Umbilical cord (tissue), 2 donors: ENCODE measurements around the gene MCTP2. TPM values are rescaled to one million over a fixed set of nuclear protein-coding genes. Genes with fewer than 3 reads are reported as not detected.

Experiments used
- DNase-seq: peaks from one replicate; pipeline ENCODE4 v3.0.0-alpha.2; 2015; ENCODE audit warnings: low spot score
- total RNA-seq: library from RNA; depleted of rRNA; stranded (reverse); fragments of >200 nt; gene quantifications from one replicate; pipeline ENCODE4 v1.2.3, GENCODE V29; 2014; ENCODE audit warnings: low replicate concordance; ENCODE audit not compliant: insufficient read depth

The MCTP2 gene
- total RNA-seq, 1 donor from 2014 or later, result 122 TPM

DNA sequence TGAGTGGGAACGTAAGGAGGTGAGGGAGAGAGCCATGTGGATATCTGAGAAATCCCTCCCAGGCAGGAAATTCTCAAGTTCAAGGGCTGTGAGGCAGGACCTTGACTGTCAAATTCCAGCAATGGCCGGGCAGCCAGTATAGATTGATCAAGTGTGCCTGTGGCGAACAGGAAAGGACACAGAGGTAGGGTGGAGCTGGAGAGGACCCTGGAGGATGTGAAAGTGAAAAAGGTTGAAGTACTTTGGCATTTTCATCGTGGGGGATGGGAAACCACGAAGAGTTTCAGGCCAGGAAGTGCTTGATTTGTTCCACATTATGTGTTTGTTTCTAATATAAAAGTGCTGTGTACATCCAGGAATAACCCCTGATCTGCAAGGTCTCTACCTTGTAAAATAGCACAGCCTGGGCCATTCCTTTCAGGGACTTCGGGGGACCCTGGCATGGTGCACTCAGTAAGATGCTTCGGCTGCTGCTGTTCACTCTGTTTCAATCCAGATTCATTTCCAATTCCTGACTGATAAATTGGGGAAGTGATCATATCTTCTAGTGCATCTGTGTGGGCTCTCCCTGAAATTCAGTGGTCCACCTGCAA lies 156.6 kb downstream of the MCTP2 start:
- no peak for DNase-seq

GRCh38 chr15:94395640-94396039 lies 164.3 kb downstream of the MCTP2 start:
- DNase-seq, result peak; percentile 62

- DNase-seq, result peak; percentile 15
These were observed 166.0 kb downstream of the MCTP2 start for GRCh38 chr15:94397337-94397736.

DNA sequence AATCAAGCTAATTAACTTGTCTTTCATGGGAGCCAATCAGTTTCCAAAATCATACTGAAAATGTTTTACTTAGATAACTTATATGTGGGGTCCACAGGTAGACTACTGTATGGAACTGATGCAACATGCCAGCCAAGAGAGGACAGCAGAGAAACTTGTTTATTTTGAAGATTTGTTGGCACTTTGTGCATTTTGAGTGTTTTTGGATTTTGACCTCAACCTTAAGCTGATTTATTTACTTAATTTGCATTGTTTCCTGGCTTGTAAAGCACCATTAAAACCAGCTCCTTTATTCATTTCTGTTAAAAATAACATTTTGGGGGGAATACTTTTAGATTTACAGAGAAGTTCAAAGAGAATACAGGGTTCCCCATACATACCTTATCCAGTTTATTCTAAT lies 166.6 kb downstream of the MCTP2 start:
- DNase-seq, result no peak

DNA sequence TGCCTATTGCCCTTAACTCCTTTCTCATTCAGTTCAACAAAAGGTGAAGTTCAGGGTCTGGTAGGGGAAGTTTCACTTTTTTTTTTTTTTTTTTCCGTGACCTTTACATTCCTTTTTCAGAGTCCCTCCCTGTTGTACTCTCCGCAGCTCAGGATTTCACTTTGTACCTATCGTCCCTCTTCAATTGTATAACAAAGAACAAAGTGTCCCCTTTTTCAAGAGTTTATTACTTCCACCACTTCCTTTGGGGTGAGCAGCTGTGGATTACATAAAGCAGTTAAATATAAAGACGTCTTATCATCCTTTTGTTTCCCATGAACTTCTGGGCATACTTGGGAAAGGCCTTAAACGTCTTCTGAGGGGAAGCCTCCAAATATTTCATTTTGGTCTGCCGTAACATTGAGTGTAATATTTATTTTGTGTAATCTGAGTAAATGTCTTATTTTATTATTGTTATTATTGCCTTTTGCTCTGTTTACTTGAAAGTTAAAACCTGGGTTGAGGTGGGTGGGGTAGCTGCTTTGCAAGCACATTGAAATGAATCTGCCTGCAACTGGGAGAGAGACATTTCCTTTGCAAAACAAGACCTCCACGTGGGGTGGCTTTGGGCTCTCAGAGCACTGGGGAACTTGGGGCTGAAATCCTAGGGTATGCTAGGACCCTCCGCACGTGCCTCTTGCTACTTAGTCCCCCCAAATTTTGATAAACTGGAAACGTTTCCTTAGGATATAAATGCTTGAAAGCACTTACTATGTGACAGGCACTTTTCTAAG lies 169.4 kb downstream of the MCTP2 start:
- DNase-seq, result no peak

DNA sequence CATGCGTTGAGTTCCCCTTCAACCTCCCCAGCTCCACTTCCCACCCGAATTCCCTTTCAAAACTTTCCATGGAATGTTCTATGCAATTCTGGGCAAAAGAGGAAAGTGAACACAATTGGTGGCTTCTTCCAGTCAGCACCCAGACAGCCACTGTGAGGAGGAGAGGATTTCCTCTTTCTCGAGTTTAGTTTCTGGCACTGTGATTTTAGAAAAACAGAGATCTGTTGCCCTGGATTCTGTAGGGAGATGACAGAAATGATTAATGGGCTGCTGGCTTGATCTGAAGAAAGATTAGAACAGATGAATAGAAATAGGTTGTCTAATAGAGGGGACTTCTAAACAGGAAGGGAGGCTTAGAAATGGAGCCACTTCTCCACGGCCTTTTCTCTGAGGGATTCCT lies 172.0 kb downstream of the MCTP2 start:
- peak; percentile 56 for DNase-seq

- DNase-seq, result no peak
These were observed 173.4 kb downstream of the MCTP2 start for GRCh38 chr15:94404733-94405283.

- DNase-seq, result no peak
These were observed 179.9 kb downstream of the MCTP2 start for GRCh38 chr15:94411285-94411684.

DNA sequence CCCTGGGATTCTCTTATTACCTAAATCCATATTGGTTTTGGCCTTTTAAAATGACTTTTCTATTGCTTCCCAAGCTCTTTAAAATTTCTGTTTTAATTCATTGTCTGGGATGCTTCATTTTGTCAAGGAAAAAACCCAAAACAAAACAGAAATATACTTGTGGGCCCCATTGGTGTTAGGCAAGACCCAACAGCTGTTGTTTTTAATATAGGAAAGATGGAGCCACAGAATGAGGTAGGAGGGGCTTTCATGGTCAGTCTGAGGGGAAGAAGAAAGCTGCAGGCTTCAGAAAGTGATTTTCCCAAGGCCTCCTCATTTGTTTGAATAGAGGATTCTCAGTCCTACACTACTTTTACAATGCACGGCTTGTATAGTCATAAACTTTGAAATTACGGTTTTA lies 180.5 kb downstream of the MCTP2 start:
- no peak for DNase-seq

DNA sequence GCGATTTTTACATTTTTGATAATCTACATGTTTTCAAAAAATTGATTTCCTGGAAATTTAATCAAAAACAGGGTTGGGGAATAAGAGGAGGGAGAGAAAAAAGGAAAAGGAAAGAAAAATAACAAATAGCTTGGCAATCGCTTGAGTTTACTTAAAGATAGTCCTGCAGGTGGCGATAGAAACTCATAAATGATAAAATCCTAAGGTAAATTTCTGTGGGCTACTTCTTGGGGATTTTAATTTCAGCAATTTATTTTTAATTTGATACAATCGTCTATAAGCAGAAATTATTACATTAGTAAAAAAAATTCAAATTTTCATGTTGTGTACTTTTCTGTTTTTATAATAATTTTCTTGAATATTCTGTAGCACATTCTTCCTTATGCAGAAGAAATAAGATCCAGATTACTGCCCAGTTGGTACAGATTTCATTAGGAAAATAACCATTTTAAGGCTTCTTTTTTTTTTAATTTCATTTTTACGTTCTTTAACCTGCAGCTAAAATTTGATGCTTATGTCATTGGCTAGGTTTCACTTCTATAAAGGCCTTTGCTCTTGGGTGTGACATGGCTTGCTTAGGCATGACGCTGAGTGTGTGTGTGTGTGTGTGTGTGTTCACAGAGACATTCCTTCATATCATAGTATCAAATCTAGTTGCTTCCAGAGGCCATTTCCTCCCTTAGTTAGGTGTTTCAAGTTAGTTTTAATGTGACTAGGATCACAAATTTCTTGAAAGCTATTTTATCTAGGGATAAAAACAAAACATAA lies 181.8 kb downstream of the MCTP2 start:
- DNase-seq, result peak; percentile 57

- DNase-seq, result no peak
These were observed 183.6 kb downstream of the MCTP2 start for GRCh38 chr15:94414916-94415315.

GRCh38 chr15:94416267-94416666 lies 184.9 kb downstream of the MCTP2 start:
- no peak for DNase-seq

GRCh38 chr15:94416820-94417219 lies 185.5 kb downstream of the MCTP2 start:
- no peak for DNase-seq

GRCh38 chr15:94417501-94418293 lies 186.3 kb downstream of the MCTP2 start:
- DNase-seq, result no peak

DNA sequence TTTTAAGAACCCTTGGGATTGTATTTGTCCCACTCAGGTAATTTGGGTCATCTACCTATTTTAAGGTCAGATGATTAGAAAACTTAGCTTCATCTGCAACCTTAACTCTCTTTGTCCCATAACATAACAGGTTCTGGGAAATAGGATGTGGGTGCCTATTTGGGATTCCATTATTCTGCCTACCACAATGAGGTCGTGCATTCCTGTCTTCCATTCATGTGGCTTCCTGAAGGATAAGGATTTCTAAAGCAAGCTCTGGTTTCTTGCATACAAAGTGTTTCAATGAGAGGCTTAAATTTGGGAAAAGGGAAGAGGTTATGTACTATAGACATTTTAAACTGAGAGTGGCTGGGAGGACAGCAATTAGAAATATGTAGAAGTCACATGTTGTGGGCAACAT lies 190.3 kb downstream of the MCTP2 start:
- DNase-seq, result no peak

DNA sequence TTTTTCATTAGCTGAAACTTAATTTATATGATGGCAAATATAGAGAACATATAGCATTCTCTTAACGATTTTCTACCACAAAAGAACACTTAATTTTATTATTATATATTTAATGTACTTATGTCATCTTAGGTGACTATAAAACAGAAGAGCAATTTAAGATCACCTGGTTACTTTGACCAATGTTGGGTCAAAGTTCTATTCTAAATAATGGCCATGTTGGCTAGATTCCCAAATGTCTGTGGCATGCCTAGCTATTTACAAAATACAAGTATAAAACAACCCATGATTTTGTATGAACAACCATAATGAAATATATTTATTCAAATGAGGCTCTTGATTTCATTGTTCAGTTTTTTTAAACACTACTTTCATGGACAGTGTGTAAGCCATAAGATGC lies 200.9 kb downstream of the MCTP2 start:
- no peak for DNase-seq

GRCh38 chr15:94439158-94439557 lies 207.8 kb downstream of the MCTP2 start:
- no peak for DNase-seq

GRCh38 chr15:94441760-94442159 lies 210.4 kb downstream of the MCTP2 start:
- DNase-seq, result no peak

GRCh38 chr15:94442480-94442879 lies 211.1 kb downstream of the MCTP2 start:
- DNase-seq, result no peak

- no peak for DNase-seq
These were observed 211.8 kb downstream of the MCTP2 start for GRCh38 chr15:94443186-94443585.

- DNase-seq, result peak; percentile 68
These were observed 214.3 kb downstream of the MCTP2 start for GRCh38 chr15:94445566-94446160.
